Type B pancreatic cell (in vitro differentiated cells): ENCODE results near the gene TSN. TPM values are rescaled to one million over a fixed set of nuclear protein-coding genes. Genes with fewer than 3 reads are reported as not detected.

Experiments used
- DNase-seq: peaks from one replicate; pipeline ENCODE4 v3.0.0; 2021; ENCODE audit warnings: mixed read lengths; ENCODE audit not compliant: unreplicated experiment; ENCODE audit errors: extremely low spot score
- H3K27ac Mint-ChIP-seq: 2 replicates; pipeline ENCODE4 v1.8.0; 2021; ENCODE audit warnings: mild to moderate bottlenecking, mixed read lengths
- H3K27me3 Mint-ChIP-seq: 2 replicates; pipeline ENCODE4 v1.8.0; 2021; ENCODE audit warnings: mixed read lengths
- H3K36me3 Mint-ChIP-seq: 2 replicates; pipeline ENCODE4 v1.8.0; 2021; ENCODE audit warnings: mixed read lengths
- H3K4me1 Mint-ChIP-seq: one replicate; pipeline ENCODE4 v1.8.0; 2021; ENCODE audit warnings: mixed read lengths; ENCODE audit not compliant: unreplicated experiment
- H3K4me3 Mint-ChIP-seq: 2 replicates; pipeline ENCODE4 v1.8.0; 2021; ENCODE audit warnings: mild to moderate bottlenecking, mixed read lengths
- H3K9me3 Mint-ChIP-seq: 2 replicates; pipeline ENCODE4 v1.8.0; 2021; ENCODE audit warnings: mixed read lengths
- CTCF ChIP-seq: fragments of 200-600 bp; sonication (generic); conservative IDR thresholded peaks from 2 replicates; pipeline ENCODE4 v1.5.0; 2021; ENCODE audit warnings: antibody characterized with exemption, mild to moderate bottlenecking
- total RNA-seq: library from RNA; stranded (reverse); gene quantifications from 2 replicates; pipeline ENCODE4 v1.2.1, GENCODE V29; 2021; ENCODE audit warnings: low replicate concordance

Gene TSN
- total RNA-seq, 1 donor from 2014 or later: 87.6 TPM

GRCh38 chr2:121778741-121779487, 23.5 kb downstream of the TSN start:
- no peak for TF ChIP-seq CTCF
- H3K27ac Mint-ChIP-seq: peak overlapping the region; percentile 33
- H3K36me3 Mint-ChIP-seq: no peaks in the 10 kb centered on the region
- H3K4me3 Mint-ChIP-seq: no peak overlapping the region
- no peaks in the 10 kb centered on the region for H3K4me1 Mint-ChIP-seq
- no peaks in the 10 kb centered on the region for H3K27me3 Mint-ChIP-seq
- DNase-seq: no peak
- no peaks in the 10 kb centered on the region for H3K9me3 Mint-ChIP-seq

- DNase-seq: no peak
- Mint-ChIP-seq H3K27me3 (peaks cover 3% of the 10 kb centered on the region), H3K4me1 (no peaks in the 10 kb centered on the region), H3K27ac (no peak overlapping the region), H3K9me3 (no peaks in the 10 kb centered on the region), H3K4me3 (no peak overlapping the region), H3K36me3 (no peaks in the 10 kb centered on the region)
- TF ChIP-seq CTCF: no peak
Measured at GRCh38 chr2:121783180-121783579, 27.7 kb downstream of the TSN start.

GRCh38 chr2:121788685-121789084, 33.2 kb downstream of the TSN start:
- Mint-ChIP-seq H3K9me3 (peaks cover 9% of the 10 kb centered on the region), H3K36me3 (no peaks in the 10 kb centered on the region), H3K4me1 (peaks cover 6% of the 10 kb centered on the region), H3K27ac (no peak overlapping the region), H3K4me3 (no peak overlapping the region), H3K27me3 (peaks cover 10% of the 10 kb centered on the region)
- TF ChIP-seq CTCF: no peak
- DNase-seq: no peak

GRCh38 chr2:121790276-121790956, 35.0 kb downstream of the TSN start:
- Mint-ChIP-seq H3K9me3 (peaks cover 9% of the 10 kb centered on the region), H3K36me3 (no peaks in the 10 kb centered on the region), H3K27ac (peak overlapping the region; percentile 42), H3K27me3 (peaks cover 13% of the 10 kb centered on the region), H3K4me1 (peaks cover 6% of the 10 kb centered on the region), H3K4me3 (no peak overlapping the region)
- DNase-seq: no peak
- TF ChIP-seq CTCF: no peak

- H3K36me3 Mint-ChIP-seq: no peaks in the 10 kb centered on the region
- no peak for TF ChIP-seq CTCF
- H3K4me3 Mint-ChIP-seq: no peak overlapping the region
- H3K27me3 Mint-ChIP-seq: peaks cover 11% of the 10 kb centered on the region
- no peak for DNase-seq
- peaks cover 6% of the 10 kb centered on the region for H3K4me1 Mint-ChIP-seq
- peaks cover 9% of the 10 kb centered on the region for H3K9me3 Mint-ChIP-seq
- no peak overlapping the region for H3K27ac Mint-ChIP-seq
Measured at GRCh38 chr2:121791290-121791689, 35.8 kb downstream of the TSN start.
